HG03354 (cell line): ENCODE results near the gene ZC3H18.

Experiments
- ATAC-seq: cut with Tn5 transposase; IDR thresholded peaks from one replicate; pipeline ENCODE4 v1.9.1; 2021; ENCODE audit warnings: mild to moderate bottlenecking; ENCODE audit not compliant: unreplicated experiment, poor library complexity, severe bottlenecking

Gene ZC3H18

GRCh38 chr16:88617268-88618031 is 47.2 kb downstream of the ZC3H18 start:
- no peak for ATAC-seq

GRCh38 chr16:88618182-88618955 is 48.2 kb downstream of the ZC3H18 start:
- ATAC-seq, result no peak

GRCh38 chr16:88618956-88619667 is 48.9 kb downstream of the ZC3H18 start:
- ATAC-seq, result no peak

DNA sequence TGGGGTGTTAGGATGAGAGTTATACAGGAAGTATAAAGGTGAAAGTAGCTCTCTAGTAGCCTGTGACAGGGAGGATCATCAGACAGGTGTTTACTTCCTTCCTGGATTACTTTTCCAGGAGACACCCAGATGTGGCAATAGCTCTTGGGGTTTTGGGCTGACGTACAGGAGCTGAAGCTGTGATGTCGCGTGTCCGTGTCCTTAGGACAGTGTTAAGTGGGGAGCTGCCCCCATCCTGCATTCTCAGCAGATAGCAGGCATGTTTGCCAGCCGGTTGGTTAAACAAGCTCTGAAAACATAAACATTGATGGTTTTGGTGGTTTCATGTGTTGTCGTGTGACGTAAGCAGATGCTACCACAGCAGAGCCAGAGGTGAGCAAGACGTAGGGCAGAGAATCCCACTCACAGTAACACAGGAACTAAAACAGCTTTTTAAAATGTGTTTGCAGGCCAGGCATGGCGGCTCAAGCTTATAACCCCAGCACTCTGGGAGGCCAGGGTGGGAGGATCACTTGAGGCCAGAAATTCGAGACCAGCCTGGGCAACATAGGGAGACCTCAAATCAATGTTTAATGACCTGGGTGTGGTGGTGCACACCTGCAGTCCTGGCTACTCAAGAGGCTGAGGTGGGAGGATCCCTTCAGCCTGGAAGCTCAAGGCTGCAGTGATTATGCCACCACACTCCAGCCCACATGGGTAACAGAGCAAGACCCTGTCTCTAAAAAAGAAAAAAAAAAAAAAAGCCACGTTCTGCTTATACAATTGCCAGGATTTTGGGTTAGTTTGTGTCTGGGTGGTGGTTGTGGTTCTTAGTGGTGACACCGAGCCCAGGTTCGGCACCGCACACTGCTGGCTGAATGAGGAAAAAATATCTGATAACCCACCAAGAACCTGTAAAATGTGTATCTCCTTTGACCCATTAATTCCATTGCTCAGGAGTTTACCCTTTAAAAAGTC is 49.9 kb downstream of the ZC3H18 start:
- ATAC-seq, result no peak

DNA sequence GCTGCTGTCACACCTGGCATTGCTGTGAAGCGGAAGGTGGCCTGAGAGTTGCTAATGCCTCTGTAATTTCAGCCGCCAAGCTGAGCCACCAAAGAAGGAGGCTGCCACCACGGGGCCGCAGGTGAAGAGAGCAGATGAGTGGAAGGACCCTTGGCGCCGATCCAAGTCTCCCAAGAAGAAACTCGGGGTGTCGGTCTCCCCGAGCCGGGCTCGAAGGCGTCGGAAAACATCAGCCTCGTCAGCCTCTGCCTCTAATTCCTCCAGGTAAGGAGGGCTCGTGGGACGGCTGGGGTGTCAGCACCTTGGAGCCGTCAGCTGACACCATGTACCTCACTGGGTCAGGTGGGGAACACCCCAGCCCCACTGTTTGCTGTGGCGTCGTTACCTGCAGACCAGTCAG is 51.9 kb downstream of the ZC3H18 start:
- ATAC-seq, result no peak

GRCh38 chr16:88622866-88623265 is 52.7 kb downstream of the ZC3H18 start:
- no peak for ATAC-seq

DNA sequence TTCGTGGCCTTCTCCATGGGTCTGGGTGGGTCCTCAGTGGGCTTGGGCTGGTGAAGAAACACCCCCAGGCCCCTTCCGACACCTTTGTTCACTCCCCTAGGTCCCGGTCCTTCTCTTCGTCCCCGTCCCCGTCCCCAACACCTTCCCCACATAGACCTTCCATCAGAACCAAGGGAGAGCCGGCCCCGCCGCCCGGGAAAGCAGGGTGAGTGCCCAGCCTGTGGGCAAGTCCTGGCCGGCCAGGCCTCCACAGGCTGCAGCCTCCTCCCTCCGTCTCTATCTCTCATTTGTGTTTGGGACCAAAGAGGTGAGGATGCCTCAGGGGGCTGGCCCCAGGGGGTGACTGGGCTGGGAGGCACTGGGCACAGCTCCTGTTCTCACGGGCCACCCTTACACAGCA is 53.7 kb downstream of the ZC3H18 start:
- no peak for ATAC-seq

- no peak for ATAC-seq
Measured at GRCh38 chr16:88624481-88624880, 54.3 kb downstream of the ZC3H18 start.

DNA sequence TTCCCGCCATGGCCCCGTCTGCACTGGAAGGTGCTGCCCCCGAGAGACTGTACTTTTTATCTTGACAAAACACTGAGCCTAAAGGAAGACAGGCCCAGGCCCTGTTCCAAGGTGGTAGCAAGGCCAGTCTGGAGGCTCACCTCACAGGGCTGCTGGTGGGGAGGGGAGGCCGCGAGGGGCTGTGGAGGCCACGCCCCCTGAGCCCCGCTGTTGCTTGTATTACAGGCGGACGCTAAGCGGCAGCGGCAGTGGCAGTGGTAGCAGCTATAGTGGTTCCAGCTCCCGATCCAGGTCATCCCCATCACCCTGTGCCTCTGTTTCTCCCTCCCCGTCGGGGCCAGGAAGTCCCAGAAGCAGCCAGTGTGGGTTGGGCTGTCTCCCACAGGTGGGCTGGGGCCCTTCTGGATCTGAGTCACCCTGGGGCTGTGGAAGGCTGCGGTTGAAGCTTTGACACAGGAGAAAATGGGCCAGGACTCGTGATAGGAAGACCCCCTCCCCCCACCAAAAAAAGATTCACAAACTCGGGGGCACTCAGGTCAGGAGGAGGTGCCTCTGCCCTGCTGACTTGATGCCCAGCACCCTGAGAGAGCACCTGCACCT is 54.9 kb downstream of the ZC3H18 start:
- ATAC-seq, result no peak

- ATAC-seq, result no peak
Measured at GRCh38 chr16:88626646-88627045, 56.4 kb downstream of the ZC3H18 start.

DNA sequence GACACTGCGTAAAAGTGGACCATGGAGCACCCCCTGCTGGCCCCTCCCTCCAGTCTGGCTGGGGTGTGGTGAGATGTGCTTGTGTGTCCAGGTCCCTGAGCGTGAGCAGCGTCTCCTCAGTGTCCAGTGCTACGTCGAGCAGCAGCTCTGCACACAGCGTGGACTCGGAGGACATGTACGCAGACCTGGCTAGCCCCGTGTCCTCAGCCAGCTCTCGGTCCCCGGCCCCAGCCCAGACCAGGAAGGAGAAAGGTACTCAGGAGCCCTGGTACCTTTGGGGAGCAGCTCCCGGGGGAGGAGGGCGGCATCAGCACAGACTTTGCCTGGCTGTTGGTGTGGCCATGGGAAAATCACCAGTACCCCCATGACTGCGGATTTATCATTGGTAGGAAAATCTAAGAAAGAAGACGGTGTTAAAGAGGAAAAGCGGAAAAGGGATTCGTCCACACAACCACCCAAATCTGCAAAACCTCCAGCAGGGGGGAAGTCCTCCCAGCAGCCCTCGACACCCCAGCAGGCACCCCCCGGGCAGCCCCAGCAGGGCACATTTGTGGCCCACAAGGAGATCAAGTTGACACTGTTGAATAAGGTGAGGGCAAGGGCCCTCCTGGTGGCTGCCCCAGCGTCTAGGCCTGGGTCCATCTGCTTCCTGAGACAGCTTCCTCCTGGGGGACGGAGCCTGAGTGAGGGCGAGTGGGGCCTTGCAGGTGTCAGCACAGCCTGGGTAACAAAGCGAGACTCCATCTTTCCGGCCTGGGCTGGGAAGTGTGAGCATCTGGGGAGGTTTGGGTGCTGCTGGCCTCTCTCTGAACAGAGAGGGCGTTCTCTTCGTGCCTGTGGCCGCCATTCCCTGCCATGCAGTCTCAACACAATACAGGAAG is 57.6 kb downstream of the ZC3H18 start:
- no peak for ATAC-seq

GRCh38 chr16:88628512-88628974 is 58.3 kb downstream of the ZC3H18 start:
- no peak for ATAC-seq

- ATAC-seq, result no peak
Measured at GRCh38 chr16:88629835-88630234, 59.6 kb downstream of the ZC3H18 start.

- ATAC-seq, result no peak
Measured at GRCh38 chr16:88630433-88630832, 60.2 kb downstream of the ZC3H18 start.

GRCh38 chr16:88630941-88631340 is 60.7 kb downstream of the ZC3H18 start:
- no peak for ATAC-seq

DNA sequence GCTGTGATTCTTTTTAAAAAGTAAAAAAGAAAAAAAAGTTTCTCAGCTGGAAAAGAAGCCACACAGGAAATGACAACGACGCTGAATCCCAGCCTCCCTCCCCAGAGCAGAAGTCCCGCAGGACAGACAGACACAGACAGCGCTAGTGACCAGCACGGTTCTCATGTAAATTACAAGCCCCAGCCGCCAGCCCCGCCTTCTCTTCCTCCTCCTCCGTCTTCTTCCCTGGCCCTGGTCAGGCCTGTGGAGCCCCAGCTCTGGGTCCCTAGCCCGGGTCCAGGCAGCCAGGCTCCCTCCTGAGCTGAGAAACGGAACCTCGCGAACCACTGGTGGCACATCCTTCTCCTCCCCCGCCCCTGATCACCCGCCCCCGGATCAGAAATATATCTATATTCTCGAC is 61.2 kb downstream of the ZC3H18 start:
- ATAC-seq, result no peak

DNA sequence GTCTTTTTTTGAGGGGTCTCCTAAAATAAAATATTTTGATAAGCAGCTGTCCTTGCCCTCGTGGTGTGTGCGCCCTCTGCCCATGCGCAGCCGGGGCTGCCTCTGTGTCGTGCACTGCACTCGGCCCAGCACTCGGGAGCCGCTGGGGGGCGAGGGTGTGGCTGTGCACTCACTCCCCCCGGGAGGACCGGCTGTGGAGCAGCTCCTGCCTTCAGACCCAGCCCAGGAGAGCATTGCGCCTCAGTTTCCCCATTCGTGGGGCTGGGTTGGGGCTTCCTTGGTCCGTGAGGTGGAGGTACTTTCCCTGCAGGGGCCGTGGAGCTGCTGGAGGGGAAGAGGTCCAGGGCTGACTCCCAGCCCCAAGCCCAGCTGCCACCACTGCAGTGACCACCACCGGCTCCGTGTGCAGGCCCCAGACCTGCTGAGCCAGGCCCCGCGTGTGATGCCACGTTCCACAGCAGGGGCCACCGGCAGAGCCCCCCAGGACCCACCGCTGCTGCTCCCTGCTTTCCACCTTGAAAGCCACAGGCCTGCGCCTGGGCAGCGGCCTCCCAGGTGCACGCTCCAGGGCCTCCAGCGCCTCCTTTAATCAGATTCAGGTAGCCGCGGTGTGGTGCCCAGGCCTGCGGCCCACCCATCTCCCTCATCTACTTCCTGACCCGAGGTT is 61.9 kb downstream of the ZC3H18 start:
- ATAC-seq, result no peak

DNA sequence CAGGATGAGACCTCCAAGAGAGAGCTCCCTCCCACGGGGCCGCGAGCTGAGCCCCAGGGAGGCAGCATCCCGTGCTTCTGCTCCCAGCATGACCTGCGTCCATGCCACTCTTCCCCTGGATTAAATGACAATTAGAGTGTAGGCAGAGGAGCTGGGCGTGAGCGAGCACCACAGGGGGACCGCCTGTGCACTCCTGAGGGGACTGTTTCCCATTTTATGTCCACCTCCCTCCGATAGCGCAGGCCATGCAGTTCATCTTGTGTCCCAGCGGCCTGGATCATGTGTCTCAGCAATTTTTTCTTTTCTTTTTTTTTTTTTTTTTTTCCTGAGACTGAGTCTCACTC is 62.4 kb downstream of the ZC3H18 start:
- no peak for ATAC-seq
